ENCODE results near the gene STK4.

STK4 gene

GRCh38 chr20:45032276-45032675 lies 66.0 kb downstream of the STK4 start:
- no peak overlapping the region for H2BK5ac ChIP-seq (ENCODE audit: low read length)
- H4K91ac ChIP-seq (ENCODE audit: low read depth, low read length, poor library complexity): no peak overlapping the region
- no peak overlapping the region for H2AFZ ChIP-seq (ENCODE audit: low read length)
- no peak overlapping the region for H3K4me3 ChIP-seq (ENCODE audit: low read length in 2 of 2)
- no peak overlapping the region for H3K9ac ChIP-seq (ENCODE audit: low read depth, low read length, poor library complexity)
- H2BK120ac ChIP-seq (ENCODE audit: low read depth, low read length): no peak overlapping the region
- H2BK12ac ChIP-seq (ENCODE audit: low read length): no peak overlapping the region
- H2BK15ac ChIP-seq (ENCODE audit: low read length): no peak overlapping the region
- H3K23ac ChIP-seq (ENCODE audit: low read depth, low read length, poor library complexity): no peak overlapping the region
- H3K4me2 ChIP-seq (ENCODE audit: insufficient read depth, low read length, poor library complexity, severe bottlenecking): no peak overlapping the region
- no peaks in the 10 kb centered on the region for H3K27me3 ChIP-seq (ENCODE audit: control insufficient read depth in 3 of 3, insufficient read depth in 3 of 3, low read depth in 1 of 3, low read length in 3 of 3)
- H3K18ac ChIP-seq (ENCODE audit: low read length): no peak overlapping the region
- no peak overlapping the region for H3K4ac ChIP-seq (ENCODE audit: low read length)
- H3K14ac ChIP-seq (ENCODE audit: low read length): no peak overlapping the region
- H3K4me1 ChIP-seq (ENCODE audit: control insufficient read depth in 2 of 2, insufficient read depth in 1 of 2, low read depth in 1 of 2, low read length in 2 of 2): no peaks in the 10 kb centered on the region
- no peaks in the 10 kb centered on the region for H3K79me1 ChIP-seq (ENCODE audit: low read depth, low read length)
- no CpG with 5 or more reads among the region's 2 CpGs for WGBS, 2 donors (ENCODE audit: extremely low coverage in 2 of 2, insufficient read length in 2 of 2, insufficient replicate concordance in 1 of 2)
- H3K27ac ChIP-seq (replicated peaks; ENCODE audit: low read length): no peak overlapping the region
- no peak overlapping the region for H4K8ac ChIP-seq (ENCODE audit: low read depth, low read length)
- DNase-seq (ENCODE audit: low spot score): no peak
- no peak overlapping the region for H2AK5ac ChIP-seq (ENCODE audit: low read depth, low read length)
- H3K9me3 ChIP-seq (replicated peaks in 1 of 2; ENCODE audit: control insufficient read depth in 2 of 2, insufficient read depth in 1 of 2, low read depth in 1 of 2, low read length in 2 of 2): no peaks in the 10 kb centered on the region
- peaks cover 2 to 32% of the 10 kb centered on the region in 2 donors for H3K36me3 ChIP-seq (replicated peaks in 1 of 2; ENCODE audit: control insufficient read depth in 2 of 2, insufficient read depth in 2 of 2, low read length in 2 of 2)

DNA sequence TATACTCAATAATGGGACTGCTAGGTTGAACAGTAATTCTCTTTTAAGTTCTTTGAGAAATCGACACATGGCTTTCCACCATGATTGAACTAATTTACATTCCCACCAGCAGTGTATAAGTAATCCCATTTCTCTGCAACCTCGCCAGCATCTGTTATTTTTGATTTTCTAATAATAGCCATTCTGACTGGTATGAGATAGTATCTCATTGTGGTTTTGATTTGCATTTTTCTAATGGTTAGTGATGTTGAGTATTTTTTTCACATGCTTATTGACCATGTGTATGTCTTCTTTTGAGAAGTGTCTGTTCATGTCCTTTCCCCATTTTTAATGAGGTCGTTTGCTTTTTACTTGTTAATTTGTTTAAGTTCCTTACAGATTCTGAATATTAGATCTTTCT lies 66.5 kb downstream of the STK4 start:
- H4K91ac ChIP-seq (ENCODE audit: low read depth, low read length, poor library complexity): no peak overlapping the region
- H3K23ac ChIP-seq (ENCODE audit: low read depth, low read length, poor library complexity): no peak overlapping the region
- H3K36me3 ChIP-seq (replicated peaks in 1 of 2; ENCODE audit: control insufficient read depth in 2 of 2, insufficient read depth in 2 of 2, low read length in 2 of 2): peaks cover 2 to 29% of the 10 kb centered on the region in 2 donors
- WGBS, 2 donors (ENCODE audit: extremely low coverage in 2 of 2, insufficient read length in 2 of 2, insufficient replicate concordance in 1 of 2): no CpG with 5 or more reads among the region's 3 CpGs
- no peak overlapping the region for H3K4me2 ChIP-seq (ENCODE audit: insufficient read depth, low read length, poor library complexity, severe bottlenecking)
- H3K4me1 ChIP-seq (ENCODE audit: control insufficient read depth in 2 of 2, insufficient read depth in 1 of 2, low read depth in 1 of 2, low read length in 2 of 2): no peaks in the 10 kb centered on the region
- H3K4ac ChIP-seq (ENCODE audit: low read length): no peak overlapping the region
- H2BK5ac ChIP-seq (ENCODE audit: low read length): no peak overlapping the region
- no peak overlapping the region for H3K18ac ChIP-seq (ENCODE audit: low read length)
- no peak overlapping the region for H2AK5ac ChIP-seq (ENCODE audit: low read depth, low read length)
- no peak overlapping the region for H3K27ac ChIP-seq (replicated peaks; ENCODE audit: low read length)
- no peak overlapping the region for H2AFZ ChIP-seq (ENCODE audit: low read length)
- no peak overlapping the region for H2BK12ac ChIP-seq (ENCODE audit: low read length)
- no peaks in the 10 kb centered on the region for H3K27me3 ChIP-seq (ENCODE audit: control insufficient read depth in 3 of 3, insufficient read depth in 3 of 3, low read depth in 1 of 3, low read length in 3 of 3)
- H2BK120ac ChIP-seq (ENCODE audit: low read depth, low read length): no peak overlapping the region
- no peak overlapping the region for H3K14ac ChIP-seq (ENCODE audit: low read length)
- H3K9ac ChIP-seq (ENCODE audit: low read depth, low read length, poor library complexity): no peak overlapping the region
- DNase-seq (ENCODE audit: low spot score): no peak
- no peak overlapping the region for H2BK15ac ChIP-seq (ENCODE audit: low read length)
- no peak overlapping the region for H3K4me3 ChIP-seq (ENCODE audit: low read length in 2 of 2)
- no peaks in the 10 kb centered on the region for H3K79me1 ChIP-seq (ENCODE audit: low read depth, low read length)
- no peak overlapping the region for H4K8ac ChIP-seq (ENCODE audit: low read depth, low read length)
- no peaks in the 10 kb centered on the region for H3K9me3 ChIP-seq (replicated peaks in 1 of 2; ENCODE audit: control insufficient read depth in 2 of 2, insufficient read depth in 1 of 2, low read depth in 1 of 2, low read length in 2 of 2)

GRCh38 chr20:45034436-45034835 lies 68.1 kb downstream of the STK4 start:
- Histone ChIP-seq H2AK5ac (ENCODE audit: low read depth, low read length) (no peak overlapping the region), H2BK12ac (ENCODE audit: low read length) (no peak overlapping the region), H3K4ac (ENCODE audit: low read length) (no peak overlapping the region), H3K18ac (ENCODE audit: low read length) (no peak overlapping the region), H3K27ac (replicated peaks; ENCODE audit: low read length) (no peak overlapping the region), H4K91ac (ENCODE audit: low read depth, low read length, poor library complexity) (no peak overlapping the region), H3K14ac (ENCODE audit: low read length) (no peak overlapping the region), H2BK5ac (ENCODE audit: low read length) (no peak overlapping the region), H3K23ac (ENCODE audit: low read depth, low read length, poor library complexity) (no peak overlapping the region), H4K8ac (ENCODE audit: low read depth, low read length) (no peak overlapping the region), H2BK15ac (ENCODE audit: low read length) (no peak overlapping the region), H3K79me1 (ENCODE audit: low read depth, low read length) (no peaks in the 10 kb centered on the region), H2BK120ac (ENCODE audit: low read depth, low read length) (no peak overlapping the region), H3K4me1 (ENCODE audit: control insufficient read depth in 2 of 2, insufficient read depth in 1 of 2, low read depth in 1 of 2, low read length in 2 of 2) (no peaks in the 10 kb centered on the region), H3K9ac (ENCODE audit: low read depth, low read length, poor library complexity) (no peak overlapping the region), H3K27me3 (ENCODE audit: control insufficient read depth in 3 of 3, insufficient read depth in 3 of 3, low read depth in 1 of 3, low read length in 3 of 3) (no peaks in the 10 kb centered on the region), H3K36me3 (replicated peaks in 1 of 2; ENCODE audit: control insufficient read depth in 2 of 2, insufficient read depth in 2 of 2, low read length in 2 of 2) (peaks cover 0 to 17% of the 10 kb centered on the region in 2 donors), H2AFZ (ENCODE audit: low read length) (no peak overlapping the region), H3K4me2 (ENCODE audit: insufficient read depth, low read length, poor library complexity, severe bottlenecking) (no peak overlapping the region), H3K9me3 (replicated peaks in 1 of 2; ENCODE audit: control insufficient read depth in 2 of 2, insufficient read depth in 1 of 2, low read depth in 1 of 2, low read length in 2 of 2) (no peaks in the 10 kb centered on the region), H3K4me3 (ENCODE audit: low read length in 2 of 2) (no peak overlapping the region)
- no peak for DNase-seq (ENCODE audit: low spot score)
- WGBS, 2 donors (ENCODE audit: extremely low coverage in 2 of 2, insufficient read length in 2 of 2, insufficient replicate concordance in 1 of 2): no CpG with 5 or more reads among the region's 1 CpG

- no CpG with 5 or more reads among the region's 10 CpGs for WGBS, 2 donors (ENCODE audit: extremely low coverage in 2 of 2, insufficient read length in 2 of 2, insufficient replicate concordance in 1 of 2)
- no peak overlapping the region for H2BK15ac ChIP-seq (ENCODE audit: low read length)
Measured at GRCh38 chr20:45036044-45036755, 69.9 kb downstream of the STK4 start.

More at GRCh38 chr20:45036044-45036755, 69.9 kb downstream of the STK4 start:
- H3K27me3 ChIP-seq (ENCODE audit: control insufficient read depth in 3 of 3, insufficient read depth in 3 of 3, low read depth in 1 of 3, low read length in 3 of 3): no peaks in the 10 kb centered on the region
- H3K27ac ChIP-seq (replicated peaks; ENCODE audit: low read length): no peak overlapping the region
- H3K79me1 ChIP-seq (ENCODE audit: low read depth, low read length): no peaks in the 10 kb centered on the region
- H4K91ac ChIP-seq (ENCODE audit: low read depth, low read length, poor library complexity): no peak overlapping the region
- H2BK12ac ChIP-seq (ENCODE audit: low read length): no peak overlapping the region
- H3K23ac ChIP-seq (ENCODE audit: low read depth, low read length, poor library complexity): no peak overlapping the region
- no peak overlapping the region for H4K8ac ChIP-seq (ENCODE audit: low read depth, low read length)
- H3K36me3 ChIP-seq (replicated peaks in 1 of 2; ENCODE audit: control insufficient read depth in 2 of 2, insufficient read depth in 2 of 2, low read length in 2 of 2): peaks cover 0 to 11% of the 10 kb centered on the region in 2 donors
- H3K4me1 ChIP-seq (ENCODE audit: control insufficient read depth in 2 of 2, insufficient read depth in 1 of 2, low read depth in 1 of 2, low read length in 2 of 2): no peaks in the 10 kb centered on the region
- no peak overlapping the region for H3K14ac ChIP-seq (ENCODE audit: low read length)
- no peak overlapping the region for H3K18ac ChIP-seq (ENCODE audit: low read length)
- no peak overlapping the region for H3K4me2 ChIP-seq (ENCODE audit: insufficient read depth, low read length, poor library complexity, severe bottlenecking)
- no peak overlapping the region for H3K4ac ChIP-seq (ENCODE audit: low read length)
- DNase-seq (ENCODE audit: low spot score): no peak
- peaks cover 0 to 4% of the 10 kb centered on the region in 2 donors for H3K9me3 ChIP-seq (replicated peaks in 1 of 2; ENCODE audit: control insufficient read depth in 2 of 2, insufficient read depth in 1 of 2, low read depth in 1 of 2, low read length in 2 of 2)
- H2AK5ac ChIP-seq (ENCODE audit: low read depth, low read length): no peak overlapping the region
- no peak overlapping the region for H3K9ac ChIP-seq (ENCODE audit: low read depth, low read length, poor library complexity)
- no peak overlapping the region for H2AFZ ChIP-seq (ENCODE audit: low read length)
- no peak overlapping the region for H3K4me3 ChIP-seq (ENCODE audit: low read length in 2 of 2)
- H2BK5ac ChIP-seq (ENCODE audit: low read length): no peak overlapping the region
- H2BK120ac ChIP-seq (ENCODE audit: low read depth, low read length): no peak overlapping the region

Measured in neuronal stem cell (in vitro differentiated cells).